ENCODE measurements around the gene AQR. TPM values are rescaled to one million over a fixed set of nuclear protein-coding genes. Genes with fewer than 3 reads are reported as not detected.

The AQR gene
- total and polyA plus RNA-seq, 10 of the 15 experiments (the other 5 are each of a cell fraction or from before 2014, with no cell fraction given) = 18.2 to 53.5 (median 32.6) TPM

- H3K27me3 ChIP-seq (replicated peaks in 1 of 2; ENCODE audit: control insufficient read depth in 2 of 2, insufficient read depth in 2 of 2, low read length in 1 of 2) = peaks cover 0 to 3% of the 10 kb centered on the region in 2 experiments; a peak in 1 of 4 replicates
- ATAC-seq (no peak), FAIRE-seq (no peak), DNase-seq (ENCODE audit: low read depth, low spot score) (no peak)
- SMC1A ChIA-PET (ENCODE audit: uncharacterized antibody, unreplicated experiment) = no interaction called here
- H3K4me3 ChIP-seq = no peak overlapping the region
- RAD21 ChIA-PET (ENCODE audit: unreplicated experiment) = no interaction called here
- intact Hi-C loops (cut with micrococcal nuclease; ENCODE audit: unreplicated experiment) = no loop called here
- no peak overlapping the region for H3K27ac ChIP-seq (ENCODE audit: control insufficient read depth, insufficient read depth)
- no peaks in the 10 kb centered on the region for H3K4me1 ChIP-seq (ENCODE audit: control insufficient read depth, insufficient read depth, low read length)
- in situ Hi-C loops (cut with MboI) = no loop called here
- no peaks in the 10 kb centered on the region for H3K79me2 ChIP-seq (ENCODE audit: control insufficient read depth, insufficient read depth, low read length)
- H3K9ac ChIP-seq (ENCODE audit: control insufficient read depth, insufficient read depth, low read length) = no peak overlapping the region
- POLR2A ChIA-PET = no interaction called here
- CTCF ChIA-PET = interaction anchor here (0.6 kb wide), 1 partner anchor 617 kb away, joined by 3 read pairs; no protein-coding TSS in a partner anchor
- TF ChIP-seq YBX1 (IDR thresholded peaks at IDR 0.05) (no peak), ZBED1 (IDR thresholded peaks at IDR 0.05; ENCODE audit: borderline replicate concordance) (no peak), ATF7 (IDR thresholded peaks at IDR 0.05; ENCODE audit: low read depth) (no peak), ZNF622 (IDR thresholded peaks at IDR 0.05) (no peak), FOXM1 (IDR thresholded peaks at IDR 0.05; ENCODE audit: low read depth, low read length) (no peak), ZBTB33 (IDR thresholded peaks at IDR 0.05) (no peak), POLR2AphosphoS5 (IDR thresholded peaks at IDR 0.05; ENCODE audit: low read length) (no peak), FOS (IDR thresholded peaks at IDR 0.05; ENCODE audit: borderline replicate concordance, extremely low read depth, insufficient read length) (no peak), KDM1A (IDR thresholded peaks at IDR 0.05; ENCODE audit: borderline replicate concordance) (no peak), BRCA1 (IDR thresholded peaks at IDR 0.05; ENCODE audit: low read depth, low read length) (no peak), TARDBP (IDR thresholded peaks at IDR 0.05; ENCODE audit: borderline replicate concordance) (no peak), TCF3 (IDR thresholded peaks at IDR 0.05; ENCODE audit: borderline replicate concordance, insufficient read depth, low read depth, low read length) (no peak), RUNX3 (IDR thresholded peaks at IDR 0.05; ENCODE audit: low read length) (no peak), MEF2A (IDR thresholded peaks at IDR 0.05; ENCODE audit: insufficient read depth, low read depth, low read length) (no peak)
- TF ChIP-seq, protein P1, sequence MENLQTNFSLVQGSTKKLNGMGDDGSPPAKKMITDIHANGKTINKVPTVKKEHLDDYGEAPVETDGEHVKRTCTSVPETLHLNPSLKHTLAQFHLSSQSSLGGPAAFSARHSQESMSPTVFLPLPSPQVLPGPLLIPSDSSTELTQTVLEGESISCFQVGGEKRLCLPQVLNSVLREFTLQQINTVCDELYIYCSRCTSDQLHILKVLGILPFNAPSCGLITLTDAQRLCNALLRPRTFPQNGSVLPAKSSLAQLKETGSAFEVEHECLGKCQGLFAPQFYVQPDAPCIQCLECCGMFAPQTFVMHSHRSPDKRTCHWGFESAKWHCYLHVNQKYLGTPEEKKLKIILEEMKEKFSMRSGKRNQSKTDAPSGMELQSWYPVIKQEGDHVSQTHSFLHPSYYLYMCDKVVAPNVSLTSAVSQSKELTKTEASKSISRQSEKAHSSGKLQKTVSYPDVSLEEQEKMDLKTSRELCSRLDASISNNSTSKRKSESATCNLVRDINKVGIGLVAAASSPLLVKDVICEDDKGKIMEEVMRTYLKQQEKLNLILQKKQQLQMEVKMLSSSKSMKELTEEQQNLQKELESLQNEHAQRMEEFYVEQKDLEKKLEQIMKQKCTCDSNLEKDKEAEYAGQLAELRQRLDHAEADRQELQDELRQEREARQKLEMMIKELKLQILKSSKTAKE (IDR thresholded peaks at IDR 0.05; ENCODE audit: low read depth, poor library complexity, severe bottlenecking) = no peak
- TF ChIP-seq, protein P2, sequence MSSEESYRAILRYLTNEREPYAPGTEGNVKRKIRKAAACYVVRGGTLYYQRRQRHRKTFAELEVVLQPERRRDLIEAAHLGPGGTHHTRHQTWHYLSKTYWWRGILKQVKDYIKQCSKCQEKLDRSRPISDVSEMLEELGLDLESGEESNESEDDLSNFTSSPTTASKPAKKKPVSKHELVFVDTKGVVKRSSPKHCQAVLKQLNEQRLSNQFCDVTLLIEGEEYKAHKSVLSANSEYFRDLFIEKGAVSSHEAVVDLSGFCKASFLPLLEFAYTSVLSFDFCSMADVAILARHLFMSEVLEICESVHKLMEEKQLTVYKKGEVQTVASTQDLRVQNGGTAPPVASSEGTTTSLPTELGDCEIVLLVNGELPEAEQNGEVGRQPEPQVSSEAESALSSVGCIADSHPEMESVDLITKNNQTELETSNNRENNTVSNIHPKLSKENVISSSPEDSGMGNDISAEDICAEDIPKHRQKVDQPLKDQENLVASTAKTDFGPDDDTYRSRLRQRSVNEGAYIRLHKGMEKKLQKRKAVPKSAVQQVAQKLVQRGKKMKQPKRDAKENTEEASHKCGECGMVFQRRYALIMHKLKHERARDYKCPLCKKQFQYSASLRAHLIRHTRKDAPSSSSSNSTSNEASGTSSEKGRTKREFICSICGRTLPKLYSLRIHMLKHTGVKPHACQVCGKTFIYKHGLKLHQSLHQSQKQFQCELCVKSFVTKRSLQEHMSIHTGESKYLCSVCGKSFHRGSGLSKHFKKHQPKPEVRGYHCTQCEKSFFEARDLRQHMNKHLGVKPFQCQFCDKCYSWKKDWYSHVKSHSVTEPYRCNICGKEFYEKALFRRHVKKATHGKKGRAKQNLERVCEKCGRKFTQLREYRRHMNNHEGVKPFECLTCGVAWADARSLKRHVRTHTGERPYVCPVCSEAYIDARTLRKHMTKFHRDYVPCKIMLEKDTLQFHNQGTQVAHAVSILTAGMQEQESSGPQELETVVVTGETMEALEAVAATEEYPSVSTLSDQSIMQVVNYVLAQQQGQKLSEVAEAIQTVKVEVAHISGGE (CRISPR knock-in tag; IDR thresholded peaks at IDR 0.05) = no peak
- H3K36me3 ChIP-seq (ENCODE audit: control insufficient read depth in 2 of 2, insufficient read depth in 2 of 2, low read length in 1 of 2) = no peaks in the 10 kb centered on the region
- no TSS peak for BruUV-seq (replicated peaks)
- no peak overlapping the region for H3K4me2 ChIP-seq (ENCODE audit: control insufficient read depth, insufficient read depth)
- no peak overlapping the region for H2AFZ ChIP-seq (ENCODE audit: control insufficient read depth, low read depth, low read length)
- WGBS (ENCODE audit: insufficient coverage, insufficient replicate concordance, low lambda C conversion rate, missing lambda C conversion rate) = 28% methylated on average over 5 of the region's 5 CpGs
- no peaks in the 10 kb centered on the region for H4K20me1 ChIP-seq (ENCODE audit: control insufficient read depth, insufficient read depth)
- H3K9me3 ChIP-seq (replicated peaks; ENCODE audit: control insufficient read depth, insufficient read depth, low read length) = no peaks in the 10 kb centered on the region
These were observed 141.2 kb downstream of the AQR start for GRCh38 chr15:34828145-34828911.

Data from GM12878 (cell line).